CD14-positive monocyte (primary cell): ENCODE data around the gene HIVEP3. TPM values are rescaled to one million over a fixed set of nuclear protein-coding genes. Genes with fewer than 3 reads are reported as not detected.

ENCODE experiments used
- DNase-seq, 3 donors: peaks; one replicate each; pipeline ENCODE4 v3.0.0-alpha.2; 2011 to 2022
- H2AFZ ChIP-seq: 2 replicates; pipeline ENCODE4 v1.6.0; 2012; ENCODE audit warnings: mild to moderate bottlenecking, low read depth, low read length, inconsistent platforms; ENCODE audit not compliant: insufficient read depth, poor library complexity, severe bottlenecking
- H3K27ac ChIP-seq, 2 donors: 1 replicate in 1 of 2; 2 replicates in 1 of 2; pipeline ENCODE4 v1.5.1; 2012 to 2013; ENCODE audit warnings: low read length in 2 of 2, control low read depth in 1 of 2, inconsistent platforms in 1 of 2, low read depth in 1 of 2, mild to moderate bottlenecking in 1 of 2
- H3K27me3 ChIP-seq, 2 donors: one replicate each; pipeline versions ENCODE4 v1.6.0 to v1.6.1; 2011 to 2013; ENCODE audit warnings: low read length in 2 of 2; ENCODE audit not compliant: control insufficient read depth in 2 of 2, insufficient read depth in 2 of 2
- H3K36me3 ChIP-seq, 2 donors: replicated peaks in 1 of 2; 1 replicate in 1 of 2; 2 replicates in 1 of 2; pipeline versions ENCODE4 v1.5.1 to v1.6.1; 2012 to 2013; ENCODE audit warnings: low read length in 2 of 2, control low read depth in 1 of 2, inconsistent platforms in 1 of 2, mild to moderate bottlenecking in 1 of 2; ENCODE audit not compliant: insufficient read depth in 2 of 2, control insufficient read depth in 1 of 2
- H3K4me1 ChIP-seq, 2 donors: 1 replicate in 1 of 2; 2 replicates in 1 of 2; pipeline versions ENCODE4 v1.5.1 to v1.6.1; 2012 to 2013; ENCODE audit warnings: low read length in 2 of 2, control low read depth in 1 of 2, inconsistent platforms in 1 of 2, mild to moderate bottlenecking in 1 of 2, moderate library complexity in 1 of 2; ENCODE audit not compliant: insufficient read depth in 2 of 2, control insufficient read depth in 1 of 2
- H3K4me2 ChIP-seq: replicated peaks from 2 replicates; pipeline ENCODE3; 2012; ENCODE audit warnings: low read length, moderate library complexity, mild to moderate bottlenecking; ENCODE audit not compliant: poor library complexity, severe bottlenecking; ENCODE audit errors: extremely low read depth
- H3K4me3 ChIP-seq, 3 experiments: fragments of 200-600 bp in 1 of 3; sonication (generic) in 1 of 3; replicated peaks in 1 of 3; 1 replicate in 2 of 3; 2 replicates in 1 of 3; pipeline ENCODE4 v1.5.1; 2011 to 2013; ENCODE audit warnings: low read length in 3 of 3, mild to moderate bottlenecking in 3 of 3, control low read depth in 2 of 3, low read depth in 2 of 3, inconsistent platforms in 1 of 3, moderate library complexity in 1 of 3
- H3K79me2 ChIP-seq: 2 replicates; pipeline ENCODE4 v1.6.0; 2012; ENCODE audit warnings: mild to moderate bottlenecking, control low read depth, inconsistent platforms, low read length, moderate library complexity; ENCODE audit not compliant: insufficient read depth
- H3K9ac ChIP-seq: 2 replicates; pipeline ENCODE4 v1.6.0; 2017; ENCODE audit warnings: low read length, mild to moderate bottlenecking; ENCODE audit not compliant: insufficient read depth, poor library complexity, severe bottlenecking
- H3K9me3 ChIP-seq, 2 donors: replicated peaks in 1 of 2; 1 replicate in 1 of 2; 2 replicates in 1 of 2; pipeline versions ENCODE4 v1.5.1 to v1.6.1; 2012 to 2013; ENCODE audit warnings: low read length in 2 of 2, control low read depth in 1 of 2; ENCODE audit not compliant: control insufficient read depth in 1 of 2, insufficient read depth in 1 of 2
- H4K20me1 ChIP-seq: 2 replicates; pipeline ENCODE4 v1.6.0; 2012; ENCODE audit warnings: mild to moderate bottlenecking, low read length, control low read depth, moderate library complexity; ENCODE audit not compliant: insufficient read depth
- H3K27ac Mint-ChIP-seq, 7 donors: one replicate each; pipeline ENCODE4 v1.8.0; 2020; ENCODE audit warnings: mild to moderate bottlenecking in 7 of 7, mixed read lengths in 7 of 7, moderate library complexity in 6 of 7, inconsistent platforms in 2 of 7
- H3K27me3 Mint-ChIP-seq, 3 donors: one replicate each; pipeline ENCODE4 v1.8.0; 2021 to 2022; ENCODE audit warnings: low read depth in 3 of 3, mild to moderate bottlenecking in 3 of 3, mixed read lengths in 3 of 3, moderate library complexity in 3 of 3, inconsistent platforms in 1 of 3
- H3K36me3 Mint-ChIP-seq, 2 donors: one replicate each; pipeline ENCODE4 v1.8.0; 2020; ENCODE audit warnings: mixed read lengths in 2 of 2, inconsistent platforms in 1 of 2, mild to moderate bottlenecking in 1 of 2
- H3K4me1 Mint-ChIP-seq: one replicate; pipeline ENCODE4 v1.8.0; 2020; ENCODE audit warnings: mild to moderate bottlenecking, mixed read lengths
- H3K4me3 Mint-ChIP-seq, 2 donors: one replicate each; pipeline ENCODE4 v1.8.0; 2020; ENCODE audit warnings: mild to moderate bottlenecking in 2 of 2, mixed read lengths in 2 of 2, moderate library complexity in 1 of 2
- H3K9me3 Mint-ChIP-seq, 7 donors: one replicate each; pipeline ENCODE4 v1.8.0; 2020 to 2022; ENCODE audit warnings: mixed read lengths in 7 of 7, mild to moderate bottlenecking in 6 of 7, moderate library complexity in 6 of 7, inconsistent platforms in 2 of 7
- CTCF ChIP-seq: fragments of 200-600 bp; IDR thresholded peaks from one replicate; pipeline ENCODE4 v1.8.0; 2022; ENCODE audit warnings: antibody characterized with exemption, mild to moderate bottlenecking
- WGBS: methylation state at CpG from one replicate; pipeline ENCODE4 v1.1.5; 2013; ENCODE audit warnings: missing lambda C conversion rate; ENCODE audit not compliant: insufficient coverage; 5-methylcytosine and 5-hydroxymethylcytosine counted together
- intact Hi-C, 2 donors: fragments of 100-400 bp; cut with micrococcal nuclease; formaldehyde crosslinking; loops; one replicate each; pipeline versions ENCODE4 v1.15.0 to v1.15.1; 2023
- polyA plus RNA-seq, 3 donors: library from polyadenylated mRNA; depleted of rRNA in 1 of 3; unstranded in 2 of 3; stranded (reverse) in 1 of 3; fragments of 300-500 nt in 2 of 3; fragments of >200 nt in 1 of 3; fragmentation: Illumina TruSeq in 2 of 3; gene quantifications; 1 replicate in 2 of 3; 2 replicates in 1 of 3; pipeline ENCODE4 v1.2.3, GENCODE V29; 2012 to 2021

The HIVEP3 gene
- polyA plus RNA-seq, 3 donors = 1.2 to 3.7 (median 1.8) TPM

DNA sequence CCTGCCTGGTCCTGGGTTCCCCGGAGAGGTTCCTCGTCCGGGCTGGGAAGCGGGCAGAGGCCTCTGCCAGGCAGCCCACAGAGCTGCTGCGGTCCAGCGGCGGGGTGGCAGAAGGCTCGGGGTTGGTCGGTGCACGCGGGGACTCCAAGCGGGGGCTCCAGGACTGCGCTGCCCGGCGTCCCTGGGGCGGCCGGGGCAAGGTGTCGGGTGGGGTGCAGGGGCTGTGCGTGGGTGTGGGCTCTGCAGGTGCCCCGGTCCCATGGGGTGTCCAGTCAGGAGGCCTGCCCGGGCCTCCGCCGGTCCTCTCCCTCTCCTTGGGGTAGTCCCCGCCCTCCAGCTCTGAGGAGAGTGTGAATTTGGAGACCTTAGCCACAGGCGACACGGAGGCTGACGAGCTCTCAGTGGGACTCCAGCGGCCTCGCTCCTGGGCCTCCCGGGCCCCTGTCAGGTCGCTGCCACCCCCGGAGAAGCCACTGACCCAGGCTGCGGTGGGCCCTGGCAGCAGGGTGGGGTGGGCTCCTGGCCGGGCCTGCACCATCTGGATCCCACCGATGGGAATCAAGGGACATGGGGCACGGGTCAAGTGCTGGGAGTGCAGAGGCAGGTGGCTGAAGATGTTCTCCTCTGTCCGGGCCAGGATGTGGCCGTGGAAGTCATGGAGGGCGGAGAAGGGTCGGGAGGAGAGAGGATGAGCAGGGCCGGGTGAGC is 408.0 kb downstream of the HIVEP3 start:
- Mint-ChIP-seq H3K9me3 (peaks cover 0 to 2% (median 0%) of the 10 kb centered on the region in 7 donors), H3K27ac (no peak overlapping the region), H3K36me3 (peaks cover 33 to 44% of the 10 kb centered on the region in 2 donors), H3K27me3 (peaks cover 0 to 1% (median 0%) of the 10 kb centered on the region in 3 donors), H3K4me3 (no peak overlapping the region), H3K4me1 (peaks cover 2% of the 10 kb centered on the region)
- DNase-seq = no peak
- WGBS = 93% methylated on average over 38 of the region's 41 CpGs
- peaks cover 2% of the 10 kb centered on the region for H4K20me1 ChIP-seq
- H3K4me2 ChIP-seq = no peak overlapping the region
- no peaks in the 10 kb centered on the region for H3K4me1 ChIP-seq
- intact Hi-C loops = no loop called here
- H3K27ac ChIP-seq = no peak overlapping the region
- H3K27me3 ChIP-seq = no peaks in the 10 kb centered on the region
- no peak overlapping the region for H2AFZ ChIP-seq
- H3K79me2 ChIP-seq = no peaks in the 10 kb centered on the region
- no peaks in the 10 kb centered on the region for H3K9me3 ChIP-seq
- H3K9ac ChIP-seq = no peak overlapping the region
- no peak for TF ChIP-seq CTCF
- H3K36me3 ChIP-seq = peaks cover 30 to 52% of the 10 kb centered on the region in 2 donors
- H3K4me3 ChIP-seq = no peak overlapping the region

DNA sequence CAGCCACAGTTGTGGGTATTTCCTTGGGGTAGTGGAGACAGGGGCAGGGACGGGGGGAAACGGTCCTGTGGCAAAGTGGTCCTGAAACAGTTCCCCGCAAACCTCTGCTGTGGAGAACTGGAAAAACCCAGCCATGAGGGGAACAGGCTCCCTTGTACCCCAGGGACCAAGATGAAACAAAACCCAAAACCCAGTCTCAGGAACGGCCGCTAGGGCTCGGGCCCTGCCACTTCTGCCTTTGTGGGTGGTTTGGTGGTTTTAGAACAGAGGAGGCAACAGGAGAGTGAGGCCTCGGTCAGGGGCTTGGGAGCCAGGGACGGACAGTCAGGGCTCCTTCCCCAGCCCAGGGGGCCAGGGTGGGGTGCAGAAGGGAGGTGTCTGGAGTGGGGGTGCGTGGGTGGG is 409.5 kb downstream of the HIVEP3 start:
- TF ChIP-seq CTCF = no peak
- H3K4me3 Mint-ChIP-seq = no peak overlapping the region
- H3K4me3 ChIP-seq = no peak overlapping the region
- no peak for DNase-seq
- H4K20me1 ChIP-seq = no peaks in the 10 kb centered on the region
- H3K79me2 ChIP-seq = no peaks in the 10 kb centered on the region
- H3K27me3 Mint-ChIP-seq = peaks cover 0 to 3% (median 0%) of the 10 kb centered on the region in 3 donors
- peaks cover 30 to 44% of the 10 kb centered on the region in 2 donors for H3K36me3 ChIP-seq
- H3K27ac Mint-ChIP-seq = no peak overlapping the region
- intact Hi-C loops = no loop called here
- H3K9ac ChIP-seq = no peak overlapping the region
- H3K4me1 Mint-ChIP-seq = peaks cover 2% of the 10 kb centered on the region
- H3K4me1 ChIP-seq = no peaks in the 10 kb centered on the region
- no peak overlapping the region for H2AFZ ChIP-seq
- H3K9me3 Mint-ChIP-seq = peaks cover 0 to 2% (median 0%) of the 10 kb centered on the region in 7 donors
- WGBS = 0% methylated on average over 1 of the region's 9 CpGs
- H3K9me3 ChIP-seq = no peaks in the 10 kb centered on the region
- H3K36me3 Mint-ChIP-seq = peaks cover 30 to 35% of the 10 kb centered on the region in 2 donors
- H3K27ac ChIP-seq = no peak overlapping the region
- H3K4me2 ChIP-seq = no peak overlapping the region
- H3K27me3 ChIP-seq = no peaks in the 10 kb centered on the region
